K562 (cell line): Measurements from ENCODE around the gene PHF10. TPM values are rescaled to one million over a fixed set of nuclear protein-coding genes. Genes with fewer than 3 reads are reported as not detected.
A peak's percentile ranks its signal among the peaks of the same experiment; 100 is the strongest.

Experiments used
- ATAC-seq: fragments of 200-7000 bp; cut with Tn5 transposase; 3 replicates; pipeline ENCODE4 v1.9.1; 2020; ENCODE audit warnings: moderate library complexity
- BruUV-seq: library from RNA; stranded (reverse); fragments of 400-500 nt; replicated peaks from 2 replicates; lab custom pipeline; 2021; lab: Mats Ljungman, UMichigan
- CTCF ChIA-PET: fragments of 300-600 bp; formaldehyde crosslinking; extraction: SDS; loops from one replicate; lab custom pipeline; 2021; ENCODE audit warnings: low intra/inter-chr PET ratio; lab: Yijun Ruan, JAX
- POLR2A ChIA-PET: fragments of 300-600, 350-650 bp; sonication (Branson Sonifier 250); formaldehyde crosslinking; extraction: SDS; loops from one replicate; lab custom pipeline; 2021; ENCODE audit warnings: antibody characterized with exemption, inconsistent platforms; lab: Yijun Ruan, JAX
- DNase-seq, 4 experiments: peaks; one replicate each; pipeline versions ENCODE4 v3.0.0 to v3.0.0-alpha.2; 2011 to 2018; ENCODE audit warnings: low spot score in 3 of 4, mixed read lengths in 3 of 4; ENCODE audit errors: extremely low read depth in 1 of 4
- FAIRE-seq: peaks from 2 replicates; lab custom pipeline; 2011; peaks lifted over from hg19 to GRCh38; lab: Jason Lieb, UNC
- H2AFZ ChIP-seq: 2 replicates; pipeline ENCODE4 v1.6.0; 2011; ENCODE audit warnings: low read depth, low read length, control low read depth, inconsistent platforms
- H3K27ac ChIP-seq: fragments of 200-600 bp; 3 replicates; pipeline ENCODE4 v1.8.0; 2011; ENCODE audit warnings: low read depth, mild to moderate bottlenecking, control low read depth, inconsistent platforms, low read length, moderate library complexity, mixed read lengths; ENCODE audit errors: extremely low read depth
- H3K27me3 ChIP-seq, 2 experiments: fragments of 300-600 bp in 1 of 2; 2 replicates in 1 of 2; 3 replicates in 1 of 2; pipeline versions ENCODE4 v1.6.0 to v1.8.0; 2011; ENCODE audit warnings: inconsistent platforms in 2 of 2, low read length in 2 of 2, mild to moderate bottlenecking in 1 of 2, mixed read lengths in 1 of 2, moderate library complexity in 1 of 2; ENCODE audit not compliant: control insufficient read depth in 2 of 2, insufficient read depth in 2 of 2
- H3K36me3 ChIP-seq: fragments of 300-600 bp; 3 replicates; pipeline ENCODE4 v1.8.0; 2011; ENCODE audit warnings: mild to moderate bottlenecking, low read length, inconsistent platforms; ENCODE audit not compliant: control insufficient read depth, insufficient read depth
- H3K4me1 ChIP-seq, 2 experiments: fragments of 200-600 bp in 1 of 2; replicated peaks in 1 of 2; 2 replicates in 1 of 2; 3 replicates in 1 of 2; pipeline versions ENCODE4 v1.5.1 to v1.8.0; 2011; ENCODE audit warnings: inconsistent platforms in 2 of 2, low read length in 2 of 2, mild to moderate bottlenecking in 1 of 2, mixed read lengths in 1 of 2, moderate library complexity in 1 of 2; ENCODE audit not compliant: control insufficient read depth in 2 of 2, insufficient read depth in 2 of 2
- H3K4me2 ChIP-seq: 2 replicates; pipeline ENCODE4 v1.6.1; 2011; ENCODE audit warnings: low read length, control low read depth, inconsistent platforms, mixed read lengths; ENCODE audit not compliant: insufficient read depth
- H3K4me3 ChIP-seq: fragments of 200-600 bp; sonication (generic), shearing (Covaris generic); 2 replicates; pipeline ENCODE4 v1.5.1; 2016; ENCODE audit warnings: control low read depth, inconsistent platforms
- H3K79me2 ChIP-seq: fragments of 200-600 bp; 3 replicates; pipeline ENCODE4 v1.8.0; 2011; ENCODE audit warnings: low read length, inconsistent platforms; ENCODE audit not compliant: control insufficient read depth, insufficient read depth
- H3K9ac ChIP-seq, 2 experiments: 2 replicates each; pipeline versions ENCODE4 v1.6.0 to v1.6.1; 2011; ENCODE audit warnings: low read depth in 2 of 2, low read length in 2 of 2, control low read depth in 1 of 2, inconsistent platforms in 1 of 2, mild to moderate bottlenecking in 1 of 2, mixed read lengths in 1 of 2; ENCODE audit not compliant: insufficient read depth in 1 of 2
- H3K9me1 ChIP-seq: one replicate; pipeline ENCODE4 v1.6.0; 2011; ENCODE audit warnings: inconsistent platforms, mild to moderate bottlenecking, low read length, moderate library complexity; ENCODE audit not compliant: control insufficient read depth, insufficient read depth
- H3K9me3 ChIP-seq: replicated peaks from 2 replicates; pipeline ENCODE4 v1.5.1; 2011; ENCODE audit warnings: low read depth, low read length, inconsistent platforms; ENCODE audit not compliant: control insufficient read depth, insufficient read depth
- H4K20me1 ChIP-seq: replicated peaks from 2 replicates; pipeline ENCODE4 v1.6.1; 2011; ENCODE audit warnings: low read length, inconsistent platforms, mixed read lengths; ENCODE audit not compliant: control insufficient read depth, insufficient read depth
- BRD4 ChIP-seq: fragments of 200-600 bp; sonication (generic); IDR thresholded peaks from 2 replicates; pipeline ENCODE4 v1.6.1; 2017; ENCODE audit warnings: inconsistent platforms
- CC2D1A ChIP-seq: fragments of 450-650 bp; IDR thresholded peaks from 2 replicates; pipeline ENCODE4 v1.6.1; 2017; ENCODE audit warnings: mild to moderate bottlenecking
- KDM1A ChIP-seq, 2 experiments: fragments of 450-650 bp; IDR thresholded peaks; 2 replicates each; pipeline ENCODE4 v1.6.1; 2016; ENCODE audit warnings: mild to moderate bottlenecking in 2 of 2
- MCM7 ChIP-seq, 2 experiments: fragments of 450-650 bp; IDR thresholded peaks; 2 replicates each; pipeline ENCODE4 v1.6.1; 2016 to 2018
- PCBP1 ChIP-seq: fragments of 200-400 bp; formaldehyde crosslinking; IDR thresholded peaks from 2 replicates; pipeline ENCODE4 v1.6.1; 2018; ENCODE audit warnings: mild to moderate bottlenecking, low read depth, low read length; ENCODE audit not compliant: poor library complexity, severe bottlenecking
- TEAD4 ChIP-seq, 2 experiments: sonication (generic) in 1 of 2; formaldehyde crosslinking in 1 of 2; IDR thresholded peaks; 2 replicates each; pipeline versions ENCODE4 v1.6.1 to v1.8.0; 2012 to 2022; ENCODE audit warnings: borderline replicate concordance in 1 of 2, inconsistent platforms in 1 of 2, low read length in 1 of 2, mild to moderate bottlenecking in 1 of 2, missing genetic modification reagents in 1 of 2
- ZNF384 ChIP-seq: IDR thresholded peaks from 2 replicates; pipeline ENCODE4 v1.6.1; 2012; ENCODE audit warnings: low read depth, low read length, improper control_type of control experiment
- ZNF592 ChIP-seq: fragments of 450-650 bp; IDR thresholded peaks from 2 replicates; pipeline ENCODE4 v1.6.1; 2017; ENCODE audit warnings: antibody characterized with exemption, mild to moderate bottlenecking
- ZNF655 ChIP-seq: fragments of 250-450 bp; sonication (Bioruptor Pico); IDR thresholded peaks from 2 replicates; pipeline ENCODE4 v1.5.0; 2021
- whole genome bisulfite sequencing: fragments of 100-300 bp; shearing (Covaris generic); methylation state at CpG from one replicate; pipeline ENCODE4 v1.1.6; 2016; ENCODE audit warnings: low coverage, mixed read lengths; ENCODE audit not compliant: insufficient coverage; ENCODE audit errors: missing lambda C conversion rate; 5-methylcytosine and 5-hydroxymethylcytosine counted together
- in situ Hi-C: fragments of 300-500 bp; cut with MboI; formaldehyde crosslinking; loops from 4 replicates; pipeline ENCODE4 v1.15.0; 2018; ENCODE audit warnings: inconsistent platforms, mixed read lengths
- intact Hi-C: fragments of 100-400 bp; cut with micrococcal nuclease; formaldehyde crosslinking; loops from 2 replicates; pipeline ENCODE4 v1.14.2; 2022
- polyA plus RNA-seq, 8 experiments: library from polyadenylated mRNA; depleted of rRNA in 4 of 8; stranded (reverse) in 5 of 8; unstranded in 3 of 8; fragments of >200 nt; fragmentation: Nextera tagmentation in 2 of 8; fragmentation: Illumina TruSeq in 1 of 8; extraction: Ambion mirVana in 2 of 8; extraction: Trizol in 1 of 8; gene quantifications; 2 replicates each; pipeline versions ENCODE4 v1.2.1 to v1.2.3, GENCODE V29; 2011 to 2014; ENCODE audit warnings: inconsistent platforms in 1 of 8, missing spikeins in 1 of 8
- total RNA-seq, 7 experiments: library from RNA; depleted of rRNA in 6 of 7; stranded (reverse); fragments of >200 nt in 6 of 7; fragmentation: Illumina TruSeq in 2 of 7; extraction: Trizol in 2 of 7; gene quantifications; 2 replicates each; pipeline versions ENCODE4 v1.2.1 to v1.2.3, GENCODE V29; 2011 to 2021; ENCODE audit warnings: low replicate concordance in 1 of 7

Gene PHF10
- total and polyA plus RNA-seq, 9 of the 15 experiments (the other 6 are each of a cell fraction or from before 2014, with no cell fraction given) = 23.9 to 88.9 (median 46.0) TPM

GRCh38 chr6:169726963-169727362 is 2.7 kb upstream of the PHF10 start (continued):
- TF ChIP-seq ZNF592 = no peak
- no peak for TF ChIP-seq TEAD4 (IDR thresholded peaks at IDR 0.05; ENCODE audit: low read length)
- TF ChIP-seq TEAD4 (CRISPR knock-in tag; IDR thresholded peaks at IDR 0.05; ENCODE audit: borderline replicate concordance) = no peak
- no peak for TF ChIP-seq KDM1A (IDR thresholded peaks at IDR 0.05)
- no peak for TF ChIP-seq MCM7 (IDR thresholded peaks at IDR 0.05)
- no peak for TF ChIP-seq CC2D1A
- TF ChIP-seq PCBP1 = no peak
- TF ChIP-seq ZNF384 = no peak

- intact Hi-C loops = no loop called here
- H3K27ac ChIP-seq = no peak overlapping the region
Observed at GRCh38 chr6:169726049-169726400, 1.7 kb upstream of the PHF10 start.

More at GRCh38 chr6:169726049-169726400, 1.7 kb upstream of the PHF10 start:
- DNase-seq (no peak), FAIRE-seq (no peak), ATAC-seq (no peak)
- Histone ChIP-seq H4K20me1 (peaks cover 6% of the 10 kb centered on the region), H3K27me3 (no peaks in the 10 kb centered on the region), H2AFZ (peak overlapping the region; percentile 79; the same call in 1 of the 2 replicates), H3K36me3 (no peaks in the 10 kb centered on the region), H3K4me1 (peaks cover 25 to 31% of the 10 kb centered on the region in 2 experiments), H3K9me1 (no peaks in the 10 kb centered on the region), H3K4me3 (no peak overlapping the region), H3K9me3 (no peaks in the 10 kb centered on the region), H3K9ac (peak overlapping the region in 1 of 2 experiments; percentile 66; a peak in 1 of 4 replicates), H3K79me2 (peaks cover 26% of the 10 kb centered on the region), H3K4me2 (no peak overlapping the region)
- TF ChIP-seq ZNF655 (CRISPR knock-in tag) (no peak), BRD4 (peak; percentile 16; the same call in 1 of the 2 replicates)
- no TSS peak for BruUV-seq
- WGBS = 40% methylated on average over 1 of the region's 1 CpG
- ChIA-PET POLR2A (interaction anchor here (0.6 to 2.9 kb wide), 7 partner anchors 10 to 1705 kb away, joined by 3 to 22 read pairs (median 5); partner anchors contain the start of genes C6orf120, DYNLT2, ERMARD and WDR27), CTCF (no interaction called here)
- in situ Hi-C loops = no loop called here
